ENCODE measurements around the gene CCDC187. TPM values are rescaled to one million over a fixed set of nuclear protein-coding genes. Genes with fewer than 3 reads are reported as not detected.

Gene CCDC187
- total and polyA plus RNA-seq, 4 donors, result 2.0 to 16.8 (median 6.8) TPM

- Histone ChIP-seq H3K36me3 (ENCODE audit: control insufficient read depth in 4 of 4, insufficient read depth in 4 of 4, low read length in 4 of 4) (no peaks in the 10 kb centered on the region), H3K9ac (ENCODE audit: insufficient read depth in 1 of 2, low read length in 2 of 2) (peak overlapping the region in 1 of 2 donors; percentile 5), H3K4me3 (no peak overlapping the region), H3K27ac (ENCODE audit: low read depth in 1 of 2, low read length in 1 of 2) (peak overlapping the region in 1 of 2 donors; percentile 14), H3K9me3 (ENCODE audit: control insufficient read depth in 4 of 4, insufficient read depth in 3 of 4, low read length in 3 of 4) (peaks cover 0 to 8% (median 0%) of the 10 kb centered on the region in 4 donors), H3K27me3 (ENCODE audit: control insufficient read depth in 3 of 3, insufficient read depth in 3 of 3, low read length in 2 of 3) (peaks cover 0 to 6% (median 0%) of the 10 kb centered on the region in 3 donors), H3K4me1 (ENCODE audit: control insufficient read depth in 5 of 5, insufficient read depth in 5 of 5, low read length in 5 of 5) (peaks cover 0 to 4% (median 0%) of the 10 kb centered on the region in 5 donors)
- ATAC-seq (ENCODE audit: insufficient read depth, low FRiP score) (peak; percentile 80), DNase-seq (peak; percentile 67 to 82 (median 76))
- TF ChIP-seq, protein P1, sequence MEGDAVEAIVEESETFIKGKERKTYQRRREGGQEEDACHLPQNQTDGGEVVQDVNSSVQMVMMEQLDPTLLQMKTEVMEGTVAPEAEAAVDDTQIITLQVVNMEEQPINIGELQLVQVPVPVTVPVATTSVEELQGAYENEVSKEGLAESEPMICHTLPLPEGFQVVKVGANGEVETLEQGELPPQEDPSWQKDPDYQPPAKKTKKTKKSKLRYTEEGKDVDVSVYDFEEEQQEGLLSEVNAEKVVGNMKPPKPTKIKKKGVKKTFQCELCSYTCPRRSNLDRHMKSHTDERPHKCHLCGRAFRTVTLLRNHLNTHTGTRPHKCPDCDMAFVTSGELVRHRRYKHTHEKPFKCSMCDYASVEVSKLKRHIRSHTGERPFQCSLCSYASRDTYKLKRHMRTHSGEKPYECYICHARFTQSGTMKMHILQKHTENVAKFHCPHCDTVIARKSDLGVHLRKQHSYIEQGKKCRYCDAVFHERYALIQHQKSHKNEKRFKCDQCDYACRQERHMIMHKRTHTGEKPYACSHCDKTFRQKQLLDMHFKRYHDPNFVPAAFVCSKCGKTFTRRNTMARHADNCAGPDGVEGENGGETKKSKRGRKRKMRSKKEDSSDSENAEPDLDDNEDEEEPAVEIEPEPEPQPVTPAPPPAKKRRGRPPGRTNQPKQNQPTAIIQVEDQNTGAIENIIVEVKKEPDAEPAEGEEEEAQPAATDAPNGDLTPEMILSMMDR (IDR thresholded peaks at IDR 0.05; ENCODE audit: control extremely low read depth, extremely low read depth), result peak; percentile 86
- 23 to 27% methylated on average over 31 of the region's 32 CpGs for whole genome bisulfite sequencing, 2 donors
Measured at GRCh38 chr9:136283291-136284235, 20.3 kb downstream of the CCDC187 start.

GRCh38 chr9:136282272-136282861 is 21.5 kb downstream of the CCDC187 start:
- peaks cover 0 to 6% (median 0%) of the 10 kb centered on the region in 3 donors for H3K27me3 ChIP-seq (ENCODE audit: control insufficient read depth in 3 of 3, insufficient read depth in 3 of 3, low read length in 2 of 3)

GRCh38 chr9:136281421-136282271 is 22.2 kb downstream of the CCDC187 start:
- TF ChIP-seq, protein P1 (IDR thresholded peaks at IDR 0.05; ENCODE audit: control extremely low read depth, extremely low read depth), result no peak
- peaks cover 0 to 6% (median 0%) of the 10 kb centered on the region in 3 donors for H3K27me3 ChIP-seq (ENCODE audit: control insufficient read depth in 3 of 3, insufficient read depth in 3 of 3, low read length in 2 of 3)
- peaks cover 0 to 4% (median 0%) of the 10 kb centered on the region in 5 donors for H3K4me1 ChIP-seq (ENCODE audit: control insufficient read depth in 5 of 5, insufficient read depth in 5 of 5, low read length in 5 of 5)
- ATAC-seq (ENCODE audit: insufficient read depth, low FRiP score) (no peak), DNase-seq (no peak)
- H3K9me3 ChIP-seq (ENCODE audit: control insufficient read depth in 4 of 4, insufficient read depth in 3 of 4, low read length in 3 of 4), result peaks cover 0 to 8% (median 0%) of the 10 kb centered on the region in 4 donors
- no peak overlapping the region for H3K9ac ChIP-seq (ENCODE audit: insufficient read depth in 1 of 2, low read length in 2 of 2)
- no peaks in the 10 kb centered on the region for H3K36me3 ChIP-seq (ENCODE audit: control insufficient read depth in 4 of 4, insufficient read depth in 4 of 4, low read length in 4 of 4)
- 87 to 90% methylated on average over 37 to 39 of the region's 39 CpGs for WGBS, 2 donors
- no peak overlapping the region for H3K4me3 ChIP-seq
- no peak overlapping the region for H3K27ac ChIP-seq (ENCODE audit: low read depth in 1 of 2, low read length in 1 of 2)

More at GRCh38 chr9:136282272-136282861, 21.5 kb downstream of the CCDC187 start:
- no peak overlapping the region for H3K4me3 ChIP-seq
- ATAC-seq (ENCODE audit: insufficient read depth, low FRiP score) (no peak), DNase-seq (no peak)
- H3K27ac ChIP-seq (ENCODE audit: low read depth in 1 of 2, low read length in 1 of 2), result no peak overlapping the region
- H3K36me3 ChIP-seq (ENCODE audit: control insufficient read depth in 4 of 4, insufficient read depth in 4 of 4, low read length in 4 of 4), result no peaks in the 10 kb centered on the region
- 49 to 53% methylated on average over 14 of the region's 14 CpGs for WGBS, 2 donors
- H3K9me3 ChIP-seq (ENCODE audit: control insufficient read depth in 4 of 4, insufficient read depth in 3 of 4, low read length in 3 of 4), result peaks cover 0 to 8% (median 0%) of the 10 kb centered on the region in 4 donors
- no peak overlapping the region for H3K9ac ChIP-seq (ENCODE audit: insufficient read depth in 1 of 2, low read length in 2 of 2)
- H3K4me1 ChIP-seq (ENCODE audit: control insufficient read depth in 5 of 5, insufficient read depth in 5 of 5, low read length in 5 of 5), result peaks cover 0 to 4% (median 0%) of the 10 kb centered on the region in 5 donors
- TF ChIP-seq, protein P1 (IDR thresholded peaks at IDR 0.05; ENCODE audit: control extremely low read depth, extremely low read depth), result no peak
